Astrocyte of the hippocampus (primary cell): ENCODE measurements around the gene RNPC3.
"Not testable (repeated sequence)": the region's sequence is repeated elsewhere in the genome, so short reads cannot be mapped to it uniquely, and the experiment has no call there.

ENCODE experiments used
- DNase-seq: peaks from one replicate; pipeline ENCODE4 v3.0.0; 2011; ENCODE audit warnings: low read depth, low spot score

RNPC3 gene

GRCh38 chr1:103560427-103560826, 34.9 kb downstream of the RNPC3 start:
- no peak for DNase-seq

GRCh38 chr1:103561124-103561523, 35.6 kb downstream of the RNPC3 start:
- DNase-seq: not testable (repeated sequence)

GRCh38 chr1:103561643-103562395, 36.3 kb downstream of the RNPC3 start:
- DNase-seq: no peak

- DNase-seq: no peak
Observed at GRCh38 chr1:103563056-103563455, 37.6 kb downstream of the RNPC3 start.

GRCh38 chr1:103569493-103569892, 44.0 kb downstream of the RNPC3 start:
- DNase-seq: no peak

GRCh38 chr1:103571289-103571688, 45.8 kb downstream of the RNPC3 start, which contains the start of gene AMY2B:
Gene AMY2B (plus strand): TSS chr1:103571589. CDS start chr1:103571603, 14 bp downstream.
- not testable (repeated sequence) for DNase-seq

GRCh38 chr1:103576065-103576464, 50.6 kb downstream of the RNPC3 start:
- peak; percentile 7 for DNase-seq

GRCh38 chr1:103576784-103577183, 51.3 kb downstream of the RNPC3 start:
- DNase-seq: not testable (repeated sequence)

GRCh38 chr1:103582464-103582863, 57.0 kb downstream of the RNPC3 start:
- no peak for DNase-seq

- DNase-seq: no peak
Observed at GRCh38 chr1:103583887-103584286, 58.4 kb downstream of the RNPC3 start.

- DNase-seq: no peak
Observed at GRCh38 chr1:103584537-103584936, 59.0 kb downstream of the RNPC3 start.

GRCh38 chr1:103602740-103603139, 77.2 kb downstream of the RNPC3 start:
- DNase-seq: not testable (repeated sequence)
